RWPE1 (cell line): ENCODE data around the gene PASK.

Source experiments
- CTCF ChIA-PET: fragments of 350-600 bp; sonication (Branson Sonifier 250); formaldehyde crosslinking; extraction: SDS; loops from one replicate; lab custom pipeline; 2021; lab: Yijun Ruan, JAX
- POLR2A ChIA-PET: fragments of 400-600 bp; formaldehyde crosslinking; extraction: SDS; loops from one replicate; lab custom pipeline; 2020; ENCODE audit warnings: antibody characterized with exemption; ENCODE audit not compliant: low non-redundant PET; lab: Yijun Ruan, JAX
- DNase-seq: peaks from one replicate; pipeline ENCODE4 v3.0.0; 2012; ENCODE audit warnings: low spot score
- H3K27ac ChIP-seq: fragments of 450-650 bp; 2 replicates; pipeline ENCODE4 v1.5.1; 2017
- TF ChIP-seq, protein P1 (sequence below): fragments of 450-650 bp; conservative IDR thresholded peaks from 2 replicates; pipeline ENCODE4 v1.5.1; 2017; ENCODE audit warnings: low read depth, mild to moderate bottlenecking

Gene PASK

DNA sequence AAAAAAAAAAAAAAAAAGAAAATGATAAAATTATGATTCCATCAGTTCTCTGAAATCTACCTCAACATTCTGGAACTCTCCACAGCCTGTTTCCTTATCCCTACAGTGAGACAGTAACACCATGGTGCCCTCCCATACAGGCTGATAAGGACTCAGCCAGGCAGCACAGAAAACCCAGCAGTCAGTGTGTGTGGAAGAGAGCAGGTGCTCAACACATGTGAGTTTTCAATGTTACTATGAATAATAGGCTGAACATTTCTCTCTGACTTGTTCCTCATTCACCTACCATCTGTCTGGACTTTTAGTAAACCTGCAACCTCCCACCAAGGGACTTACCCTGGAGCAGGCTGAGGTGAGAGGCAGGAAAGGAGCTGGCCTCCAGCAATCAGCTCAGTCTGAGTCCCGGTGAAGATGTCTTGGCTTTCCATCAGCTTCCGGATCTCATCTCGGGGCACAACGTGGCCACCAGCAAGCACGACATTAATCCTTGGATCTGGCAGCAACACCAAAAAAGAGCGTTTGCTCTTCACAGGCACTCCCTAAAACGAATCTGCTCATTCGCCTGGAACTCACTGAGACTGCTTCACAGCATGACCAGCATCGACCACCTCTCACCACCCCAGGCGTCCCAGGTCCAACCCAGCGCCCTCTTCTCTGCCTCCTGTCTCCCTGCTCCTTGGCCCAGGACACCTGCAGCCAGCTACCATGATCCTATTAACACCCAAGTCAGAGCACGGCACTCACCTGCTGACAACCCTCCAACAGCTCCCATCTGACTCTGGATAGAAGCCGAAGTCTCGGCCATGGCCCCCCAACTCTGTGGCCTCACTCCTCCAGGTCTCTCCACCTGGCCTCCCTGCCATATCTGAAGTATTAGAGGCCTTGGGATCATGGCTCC lies 16.5 kb downstream of the PASK start:
- H3K27ac ChIP-seq, result no peak overlapping the region
- ChIA-PET POLR2A (no interaction called here), CTCF (no interaction called here)
- TF ChIP-seq, protein P1, sequence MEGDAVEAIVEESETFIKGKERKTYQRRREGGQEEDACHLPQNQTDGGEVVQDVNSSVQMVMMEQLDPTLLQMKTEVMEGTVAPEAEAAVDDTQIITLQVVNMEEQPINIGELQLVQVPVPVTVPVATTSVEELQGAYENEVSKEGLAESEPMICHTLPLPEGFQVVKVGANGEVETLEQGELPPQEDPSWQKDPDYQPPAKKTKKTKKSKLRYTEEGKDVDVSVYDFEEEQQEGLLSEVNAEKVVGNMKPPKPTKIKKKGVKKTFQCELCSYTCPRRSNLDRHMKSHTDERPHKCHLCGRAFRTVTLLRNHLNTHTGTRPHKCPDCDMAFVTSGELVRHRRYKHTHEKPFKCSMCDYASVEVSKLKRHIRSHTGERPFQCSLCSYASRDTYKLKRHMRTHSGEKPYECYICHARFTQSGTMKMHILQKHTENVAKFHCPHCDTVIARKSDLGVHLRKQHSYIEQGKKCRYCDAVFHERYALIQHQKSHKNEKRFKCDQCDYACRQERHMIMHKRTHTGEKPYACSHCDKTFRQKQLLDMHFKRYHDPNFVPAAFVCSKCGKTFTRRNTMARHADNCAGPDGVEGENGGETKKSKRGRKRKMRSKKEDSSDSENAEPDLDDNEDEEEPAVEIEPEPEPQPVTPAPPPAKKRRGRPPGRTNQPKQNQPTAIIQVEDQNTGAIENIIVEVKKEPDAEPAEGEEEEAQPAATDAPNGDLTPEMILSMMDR, result no peak
- no peak for DNase-seq

DNA sequence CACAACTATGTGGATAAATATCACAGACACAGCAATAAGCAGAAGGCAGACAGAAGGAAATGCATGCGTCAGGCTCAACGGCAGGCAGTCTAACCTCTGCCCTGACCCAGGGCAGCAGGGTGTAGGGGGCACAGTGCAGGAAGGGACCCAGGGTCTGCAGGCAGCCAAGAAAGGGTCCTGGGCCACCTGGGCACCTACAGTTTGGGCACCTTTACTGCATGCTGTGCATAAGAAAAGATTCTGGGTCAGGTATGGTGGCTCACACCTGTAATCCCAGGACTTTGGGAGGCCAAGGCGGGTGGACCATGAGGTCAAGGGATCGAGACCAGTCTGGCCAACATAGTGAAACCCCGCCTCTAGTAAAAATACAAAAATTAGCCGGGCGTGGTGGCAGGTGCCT lies 17.7 kb downstream of the PASK start:
- DNase-seq, result no peak
- TF ChIP-seq, protein P1, result no peak
- POLR2A ChIA-PET, result no interaction called here
- no peak overlapping the region for H3K27ac ChIP-seq
- CTCF ChIA-PET, result interaction anchor here (0.7 kb wide), 1 partner anchor 40 kb away, joined by 3 read pairs; no protein-coding TSS in a partner anchor

DNA sequence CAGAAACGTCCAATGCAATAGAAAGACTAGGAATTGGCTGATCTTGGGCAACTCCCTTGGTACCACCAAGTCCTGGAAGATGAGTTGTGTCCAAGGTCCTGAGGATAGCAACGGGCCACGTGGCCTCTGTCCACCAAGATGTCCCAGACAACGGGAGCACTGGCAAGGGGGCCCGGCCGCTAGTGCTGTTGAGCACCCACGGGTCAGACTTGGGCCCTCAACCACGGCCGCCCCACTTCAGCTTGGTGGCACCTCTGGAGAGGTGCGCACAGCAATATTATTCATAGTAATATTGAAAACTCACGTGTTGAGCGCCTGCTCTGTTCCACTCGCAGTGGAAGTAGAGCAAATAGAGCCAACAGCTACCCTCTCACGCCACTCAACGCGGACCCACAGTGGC lies 19.0 kb downstream of the PASK start:
- ChIA-PET CTCF (no interaction called here), POLR2A (no interaction called here)
- no peak overlapping the region for H3K27ac ChIP-seq
- TF ChIP-seq, protein P1, result no peak
- no peak for DNase-seq

DNA sequence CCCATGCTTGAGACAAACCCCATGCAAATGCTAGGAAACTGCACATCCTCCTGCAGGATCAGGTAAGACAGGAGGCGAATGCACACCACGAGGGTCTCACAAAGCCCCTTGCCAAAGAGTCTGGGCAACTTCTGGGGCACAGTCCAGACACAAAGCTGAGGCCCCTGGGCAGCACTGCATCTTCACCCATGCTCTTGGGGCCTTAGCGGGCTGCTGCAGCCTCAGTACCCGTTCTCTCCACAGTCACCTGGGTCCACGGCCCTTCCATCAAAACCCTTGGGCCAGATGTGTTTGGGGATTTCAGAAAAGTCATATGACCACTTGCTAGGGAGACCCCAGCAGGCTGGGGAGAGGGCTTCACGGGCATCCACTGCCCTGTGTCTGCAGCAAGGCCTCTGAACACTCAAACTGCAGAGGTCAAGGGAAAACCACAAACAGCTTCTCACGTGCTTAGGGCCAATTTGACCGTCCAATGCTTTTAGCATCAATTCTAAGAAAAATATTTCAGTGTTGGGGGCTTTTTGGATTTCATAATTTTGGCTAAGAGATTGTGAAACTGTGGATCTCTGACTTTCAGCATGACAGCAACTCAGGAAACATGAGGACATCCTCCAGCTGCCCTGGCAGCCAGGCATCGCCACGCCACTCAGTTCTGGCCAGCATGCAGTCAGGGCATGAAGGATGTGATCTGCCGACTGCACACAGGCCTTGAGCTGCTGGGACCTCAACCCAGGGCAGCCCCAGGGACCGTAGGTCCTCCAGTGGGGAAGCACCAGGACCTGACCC lies 20.0 kb downstream of the PASK start:
- TF ChIP-seq, protein P1, result no peak
- no peak for DNase-seq
- ChIA-PET CTCF (interaction anchor here (0.6 kb wide), 1 partner anchor 318 kb away, joined by 3 read pairs; no protein-coding TSS in a partner anchor), POLR2A (interaction anchor here (0.5 kb wide), 1 partner anchor 447 kb away, joined by 5 read pairs; no protein-coding TSS in a partner anchor)
- H3K27ac ChIP-seq, result no peak overlapping the region

DNA sequence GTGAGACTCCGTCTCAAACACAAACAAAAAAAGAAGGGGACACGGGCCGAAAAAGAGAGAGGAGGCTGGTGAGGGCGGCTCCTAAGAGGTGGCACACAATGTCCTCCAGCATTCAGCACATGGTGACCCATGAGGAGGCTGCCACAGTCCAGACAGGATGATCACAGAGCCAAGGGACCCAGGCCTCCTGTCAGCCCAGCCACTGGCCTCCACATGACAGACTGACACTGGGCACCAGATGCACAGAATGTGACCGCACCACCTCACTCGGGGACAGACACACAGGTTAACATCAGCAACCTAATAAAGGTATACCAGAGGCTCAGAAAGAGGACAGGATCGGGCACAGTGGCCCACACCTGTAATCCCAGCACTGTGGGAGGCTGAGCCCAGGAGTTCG lies 21.0 kb downstream of the PASK start:
- ChIA-PET CTCF (no interaction called here), POLR2A (no interaction called here)
- H3K27ac ChIP-seq, result no peak overlapping the region
- TF ChIP-seq, protein P1, result no peak
- DNase-seq, result no peak

DNA sequence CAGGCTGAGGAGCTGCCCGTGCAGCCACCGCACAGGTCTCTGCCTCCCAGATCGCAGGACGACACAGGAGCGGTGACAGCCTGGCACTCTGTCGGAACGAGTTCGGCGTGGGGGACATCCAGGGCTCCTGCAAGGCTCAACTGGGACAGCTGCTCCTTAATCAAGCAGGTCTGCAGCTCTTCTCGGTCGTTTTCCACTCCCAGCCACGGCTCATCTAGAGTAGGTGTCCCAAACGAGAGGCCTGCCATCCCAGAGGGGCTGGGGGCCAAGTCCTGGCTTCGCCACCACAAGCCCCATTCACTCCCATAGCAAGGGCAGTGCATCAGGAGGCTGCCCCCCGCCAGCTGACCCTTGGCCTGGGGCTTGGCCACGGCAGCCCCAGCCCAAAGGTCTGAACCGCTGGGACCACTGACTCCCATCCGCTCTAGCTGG lies 22.5 kb downstream of the PASK start:
- ChIA-PET POLR2A (no interaction called here), CTCF (no interaction called here)

More for the DNA sequence above, 22.5 kb downstream of the PASK start:
- TF ChIP-seq, protein P1, result no peak
- DNase-seq, result no peak
- no peak overlapping the region for H3K27ac ChIP-seq
